ENCODE results near the gene GLP2R.

- TF ChIP-seq POLR2A (IDR thresholded peaks at IDR 0.05), result no peak
- TF ChIP-seq CTCF (IDR thresholded peaks at IDR 0.05), result no peak
These were observed 100.6 kb downstream of the GLP2R start for GRCh38 chr17:9926150-9926804.
